Thoracic aorta (tissue), 2 donors: ENCODE results near the gene FUT2. TPM values are rescaled to one million over a fixed set of nuclear protein-coding genes. Genes with fewer than 3 reads are reported as not detected.
A peak's percentile ranks its signal among the peaks of the same experiment; 100 is the strongest.

Experiments
- ATAC-seq: fragments of 150-250 bp; one replicate; pipeline ENCODE4 v1.8.0; 2017; ENCODE audit warnings: low read depth; ENCODE audit not compliant: insufficient number of reproducible peaks, low FRiP score
- DNase-seq: peaks from one replicate; pipeline ENCODE4 v3.0.0-alpha.2; 2020; ENCODE audit warnings: low spot score
- H3K27ac ChIP-seq, 2 donors: fragments of 200-600 bp; sonication (generic); 1 replicate in 1 of 2; 2 replicates in 1 of 2; pipeline ENCODE4 v1.5.1; 2016; ENCODE audit warnings: mild to moderate bottlenecking in 2 of 2, moderate library complexity in 2 of 2
- H3K27me3 ChIP-seq: fragments of 200-600 bp; sonication (generic); replicated peaks from 2 replicates; pipeline ENCODE4 v1.6.0; 2016; ENCODE audit warnings: mild to moderate bottlenecking; ENCODE audit not compliant: insufficient read depth
- H3K36me3 ChIP-seq: fragments of 200-600 bp; sonication (generic); one replicate; pipeline ENCODE4 v1.5.1; 2016
- H3K4me1 ChIP-seq, 2 donors: fragments of 200-600 bp; sonication (generic); 1 replicate in 1 of 2; 2 replicates in 1 of 2; pipeline versions ENCODE4 v1.5.1 to v1.6.0; 2016; ENCODE audit warnings: low read depth in 2 of 2, mild to moderate bottlenecking in 1 of 2; ENCODE audit not compliant: control insufficient read depth in 1 of 2
- H3K4me3 ChIP-seq: fragments of 200-600 bp; sonication (generic); 2 replicates; pipeline ENCODE4 v1.5.1; 2016; ENCODE audit warnings: mild to moderate bottlenecking
- H3K9me3 ChIP-seq: fragments of 200-600 bp; sonication (generic); 2 replicates; pipeline ENCODE4 v1.5.1; 2016
- CTCF ChIP-seq: fragments of 200-600 bp; sonication (generic); IDR thresholded peaks from one replicate; pipeline ENCODE4 v1.5.1; 2019; ENCODE audit warnings: antibody characterized with exemption
- total RNA-seq, 2 donors: library from RNA; depleted of rRNA; stranded (reverse); fragments of >200 nt; gene quantifications; one replicate each; pipeline versions ENCODE4 v1.1.0 to v1.2.3, GENCODE V29; 2016

The FUT2 gene
- total RNA-seq, 2 donors from 2014 or later, result 2.3 TPM; not detected in 1

GRCh38 chr19:48746110-48746509 lies 50.3 kb downstream of the FUT2 start:
- TF ChIP-seq CTCF, result no peak
- Histone ChIP-seq H3K9me3 (no peaks in the 10 kb centered on the region), H3K36me3 (no peaks in the 10 kb centered on the region), H3K27me3 (peaks cover 4% of the 10 kb centered on the region), H3K27ac (no peak overlapping the region), H3K4me1 (peaks cover 0 to 7% of the 10 kb centered on the region in 2 donors), H3K4me3 (no peak overlapping the region)
- no peak for DNase-seq
- no peak for ATAC-seq

GRCh38 chr19:48746738-48747575 lies 51.2 kb downstream of the FUT2 start, which contains the start of gene IZUMO1:
TSS of gene IZUMO1 (minus strand) at chr19:48746909. CDS start at chr19:48745859, 1,050 bp downstream.
- no peak for TF ChIP-seq CTCF
- H3K27ac ChIP-seq, result no peak within 1 kb of the TSS
- peak; percentile 43 for DNase-seq
- H3K36me3 ChIP-seq, result no peaks in the 10 kb centered on the region
- peaks cover 0 to 7% of the 10 kb centered on the region in 2 donors for H3K4me1 ChIP-seq
- peak; percentile 44 for ATAC-seq
- peaks cover 4% of the 10 kb centered on the region for H3K27me3 ChIP-seq
- H3K9me3 ChIP-seq, result no peaks in the 10 kb centered on the region
- peak within 1 kb of the TSS; percentile 66 for H3K4me3 ChIP-seq

- no peak overlapping the region for H3K4me3 ChIP-seq
- H3K36me3 ChIP-seq, result no peaks in the 10 kb centered on the region
- H3K9me3 ChIP-seq, result no peaks in the 10 kb centered on the region
- ATAC-seq, result no peak
- peaks cover 7 to 18% of the 10 kb centered on the region in 2 donors for H3K4me1 ChIP-seq
- no peak for DNase-seq
- H3K27me3 ChIP-seq, result peaks cover 4% of the 10 kb centered on the region
- no peak overlapping the region for H3K27ac ChIP-seq
- no peak for TF ChIP-seq CTCF
Measured at GRCh38 chr19:48749571-48750198, 53.9 kb downstream of the FUT2 start.

- H3K4me1 ChIP-seq, result peaks cover 7 to 18% of the 10 kb centered on the region in 2 donors
- no peaks in the 10 kb centered on the region for H3K9me3 ChIP-seq
- H3K27me3 ChIP-seq, result peaks cover 3% of the 10 kb centered on the region
- TF ChIP-seq CTCF, result no peak
- no peaks in the 10 kb centered on the region for H3K36me3 ChIP-seq
- no peak overlapping the region for H3K4me3 ChIP-seq
- ATAC-seq (no peak), DNase-seq (no peak)
- no peak overlapping the region for H3K27ac ChIP-seq
Measured at GRCh38 chr19:48750351-48750750, 54.6 kb downstream of the FUT2 start.

GRCh38 chr19:48750771-48751504 lies 55.2 kb downstream of the FUT2 start:
- no peak for DNase-seq
- Histone ChIP-seq H3K36me3 (no peaks in the 10 kb centered on the region), H3K27me3 (no peaks in the 10 kb centered on the region), H3K27ac (no peak overlapping the region), H3K4me1 (peaks cover 7 to 18% of the 10 kb centered on the region in 2 donors), H3K4me3 (no peak overlapping the region), H3K9me3 (no peaks in the 10 kb centered on the region)
- TF ChIP-seq CTCF, result no peak
- no peak for ATAC-seq
